ENCODE data around the gene ZNF697. TPM values are rescaled to one million over a fixed set of nuclear protein-coding genes. Genes with fewer than 3 reads are reported as not detected.
"Not testable (repeated sequence)": the region's sequence is repeated elsewhere in the genome, so short reads cannot be mapped to it uniquely, and the experiment has no call there.

Gene ZNF697
- total RNA-seq, 2 donors from 2014 or later: 9.5 to 14.8 TPM

DNA sequence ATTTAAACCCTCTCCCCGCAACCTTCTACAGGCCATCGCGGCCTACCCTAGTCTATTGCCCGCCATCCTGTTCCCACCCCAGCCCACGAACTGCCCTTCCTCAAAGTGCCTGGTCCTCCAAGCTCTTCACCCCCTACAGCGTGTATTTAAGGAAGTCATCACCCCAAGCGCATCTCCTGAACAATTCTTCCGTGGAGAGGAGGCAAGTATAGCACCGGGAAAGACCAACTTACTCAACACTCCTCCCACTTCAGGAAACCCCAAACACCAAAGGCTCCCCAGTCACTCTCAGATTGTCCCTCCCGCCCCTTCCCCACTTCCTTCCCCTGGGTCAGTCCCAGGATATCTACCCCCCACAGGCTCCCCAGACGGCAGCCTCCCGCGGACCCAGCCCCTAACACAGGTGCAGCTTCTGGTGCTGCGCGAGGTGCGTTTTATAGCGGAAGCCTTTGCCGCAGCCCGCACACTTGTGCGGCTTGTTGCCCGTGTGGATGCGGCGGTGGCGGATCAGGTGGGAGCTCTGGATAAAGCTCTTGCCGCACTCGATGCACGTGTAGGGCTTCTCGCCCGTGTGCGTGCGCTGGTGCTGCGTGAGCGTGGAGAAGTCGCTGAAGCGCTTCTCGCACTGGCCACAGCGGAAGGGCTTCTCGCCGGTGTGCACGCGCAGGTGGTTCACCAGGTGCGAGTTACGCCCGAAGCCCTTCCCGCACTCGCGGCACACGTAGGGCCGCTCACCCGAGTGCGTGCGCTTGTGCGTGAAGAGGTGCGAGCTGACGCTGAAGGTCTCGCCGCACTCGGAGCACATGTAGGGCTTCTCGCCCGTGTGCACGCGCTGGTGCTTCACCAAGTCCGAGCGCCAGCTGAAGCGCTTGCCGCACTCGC, 25.5 kb downstream of the ZNF697 start:
- TF ChIP-seq, protein P1, sequence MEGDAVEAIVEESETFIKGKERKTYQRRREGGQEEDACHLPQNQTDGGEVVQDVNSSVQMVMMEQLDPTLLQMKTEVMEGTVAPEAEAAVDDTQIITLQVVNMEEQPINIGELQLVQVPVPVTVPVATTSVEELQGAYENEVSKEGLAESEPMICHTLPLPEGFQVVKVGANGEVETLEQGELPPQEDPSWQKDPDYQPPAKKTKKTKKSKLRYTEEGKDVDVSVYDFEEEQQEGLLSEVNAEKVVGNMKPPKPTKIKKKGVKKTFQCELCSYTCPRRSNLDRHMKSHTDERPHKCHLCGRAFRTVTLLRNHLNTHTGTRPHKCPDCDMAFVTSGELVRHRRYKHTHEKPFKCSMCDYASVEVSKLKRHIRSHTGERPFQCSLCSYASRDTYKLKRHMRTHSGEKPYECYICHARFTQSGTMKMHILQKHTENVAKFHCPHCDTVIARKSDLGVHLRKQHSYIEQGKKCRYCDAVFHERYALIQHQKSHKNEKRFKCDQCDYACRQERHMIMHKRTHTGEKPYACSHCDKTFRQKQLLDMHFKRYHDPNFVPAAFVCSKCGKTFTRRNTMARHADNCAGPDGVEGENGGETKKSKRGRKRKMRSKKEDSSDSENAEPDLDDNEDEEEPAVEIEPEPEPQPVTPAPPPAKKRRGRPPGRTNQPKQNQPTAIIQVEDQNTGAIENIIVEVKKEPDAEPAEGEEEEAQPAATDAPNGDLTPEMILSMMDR (IDR thresholded peaks at IDR 0.05): no peak
- Histone ChIP-seq H3K27ac (no peak overlapping the region), H3K4me1 (peaks cover 0 to 33% of the 10 kb centered on the region in 2 donors), H3K4me3 (no peak overlapping the region), H3K36me3 (peaks cover 33% of the 10 kb centered on the region), H3K27me3 (no peaks in the 10 kb centered on the region), H3K9me3 (no peaks in the 10 kb centered on the region)
- no peak for DNase-seq (ENCODE audit: low spot score)

DNA sequence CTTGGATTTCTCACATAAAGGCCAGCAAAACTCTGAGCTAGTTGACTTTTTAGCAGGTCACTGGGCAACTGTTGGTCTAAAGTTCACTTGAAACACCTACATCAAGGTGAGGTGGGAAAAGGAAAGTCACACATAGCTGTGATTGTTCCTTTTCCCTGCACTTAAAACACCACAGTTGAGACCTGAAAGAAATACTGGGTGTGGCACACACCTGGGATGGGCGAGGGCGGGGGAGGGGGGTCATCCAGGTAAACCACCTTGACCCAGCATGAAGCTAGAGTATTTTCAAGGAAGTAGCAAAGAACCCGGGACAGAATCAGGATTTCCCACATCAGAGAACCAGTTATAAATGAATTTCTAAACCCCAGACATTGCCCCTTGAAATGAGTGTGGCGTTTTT, 26.4 kb downstream of the ZNF697 start:
- Histone ChIP-seq H3K27ac (no peak overlapping the region), H3K4me3 (no peak overlapping the region), H3K4me1 (peaks cover 0 to 32% of the 10 kb centered on the region in 2 donors), H3K9me3 (no peaks in the 10 kb centered on the region), H3K36me3 (peaks cover 33% of the 10 kb centered on the region), H3K27me3 (no peaks in the 10 kb centered on the region)
- TF ChIP-seq, protein P1 (IDR thresholded peaks at IDR 0.05): no peak
- DNase-seq (ENCODE audit: low spot score): no peak

DNA sequence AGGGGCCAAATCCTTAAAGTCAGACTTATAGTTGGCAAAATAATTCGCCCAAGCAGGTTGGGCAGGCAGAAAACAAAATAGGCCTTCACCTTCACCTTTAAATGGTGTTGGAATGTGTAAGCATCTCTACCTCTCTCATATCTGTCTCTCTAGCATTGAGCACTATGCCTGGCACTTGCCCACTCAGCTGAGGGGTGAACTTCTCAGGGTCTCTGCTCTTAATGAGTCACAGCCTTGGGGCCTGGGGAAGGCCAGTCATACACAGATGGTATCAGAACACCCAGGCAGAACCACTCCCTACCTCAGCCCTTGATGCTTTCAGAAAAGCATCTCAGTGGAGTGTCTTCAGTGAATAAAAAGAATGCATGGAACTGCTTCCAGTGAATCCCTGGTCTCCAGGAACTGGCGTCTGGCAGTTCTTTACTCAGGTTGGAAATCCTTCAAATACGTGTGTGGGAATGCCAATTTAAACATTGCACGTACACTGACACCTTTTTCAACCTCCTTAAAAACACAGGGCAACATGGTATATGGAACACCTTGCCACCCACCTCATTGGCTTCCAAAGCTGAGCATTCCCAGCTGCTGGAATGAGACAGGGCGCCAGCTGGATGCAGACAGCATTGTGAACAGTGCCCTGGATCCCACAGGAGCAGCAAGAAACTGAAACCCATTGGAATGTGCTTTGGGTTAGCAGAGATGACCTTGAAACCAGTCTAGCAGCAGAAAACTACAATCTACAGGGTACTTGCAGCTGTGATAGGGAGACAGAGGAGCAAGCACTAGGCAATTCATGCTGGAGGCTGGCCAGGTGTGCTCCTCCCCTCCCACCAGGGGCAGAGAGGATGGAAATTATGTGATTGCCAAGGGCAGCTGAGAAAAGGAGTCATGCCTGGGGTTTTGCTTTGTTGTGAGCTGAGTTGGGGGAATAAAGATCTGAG, 30.0 kb downstream of the ZNF697 start:
- Histone ChIP-seq H3K4me1 (peaks cover 0 to 25% of the 10 kb centered on the region in 2 donors), H3K9me3 (no peaks in the 10 kb centered on the region), H3K27me3 (no peaks in the 10 kb centered on the region), H3K27ac (peak overlapping the region in 1 of 2 donors; percentile 57), H3K4me3 (no peak overlapping the region), H3K36me3 (peaks cover 9% of the 10 kb centered on the region)
- TF ChIP-seq, protein P1 (IDR thresholded peaks at IDR 0.05): no peak
- DNase-seq (ENCODE audit: low spot score): no peak

DNA sequence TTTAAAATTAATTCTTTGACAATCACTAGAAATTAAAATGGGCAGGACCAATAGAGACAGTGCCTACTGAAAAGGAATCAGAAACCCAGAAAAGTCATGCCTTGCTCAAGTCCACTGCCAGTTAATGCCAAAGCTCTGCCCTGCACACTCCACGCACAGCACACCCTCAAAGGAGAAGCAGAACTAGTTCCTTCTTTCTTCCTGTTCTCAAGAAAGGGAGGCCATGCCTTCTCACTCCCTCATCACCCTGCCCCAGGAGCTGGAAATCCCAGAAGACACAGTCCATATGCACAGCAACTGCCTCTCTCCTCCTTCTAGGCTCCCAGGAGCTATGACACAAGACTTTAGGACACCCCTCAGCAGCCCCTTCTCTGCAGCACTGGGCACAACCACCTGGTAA, 31.3 kb downstream of the ZNF697 start:
- H3K36me3 ChIP-seq; DNase-seq (ENCODE audit: low spot score); H3K27ac ChIP-seq; H3K4me3 ChIP-seq; H3K9me3 ChIP-seq; H3K27me3 ChIP-seq: not testable (repeated sequence)
- peaks cover 0 to 25% of the 10 kb centered on the region in 2 donors for H3K4me1 ChIP-seq

DNA sequence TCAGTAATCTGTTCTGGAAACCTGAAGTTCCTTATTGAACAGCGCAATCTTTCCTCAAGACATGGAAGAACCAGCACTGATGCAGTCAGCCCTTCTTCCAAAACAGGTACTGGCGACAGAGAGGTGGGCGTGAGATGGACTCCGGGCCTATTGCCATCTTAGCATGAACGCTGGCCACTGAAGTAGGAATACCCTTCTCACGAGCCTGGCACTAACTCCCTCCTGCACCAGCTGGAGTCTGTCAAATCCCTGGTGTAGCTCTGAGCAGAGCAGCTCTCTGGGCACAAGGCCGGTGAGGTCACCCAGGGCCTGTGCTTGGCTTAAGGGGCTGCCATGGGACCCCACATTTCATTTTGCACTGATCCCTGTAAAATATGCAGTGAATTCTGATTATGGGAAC, 33.0 kb downstream of the ZNF697 start:
- not testable (repeated sequence) for H3K9me3 ChIP-seq; H3K27me3 ChIP-seq; H3K36me3 ChIP-seq; H3K4me3 ChIP-seq; DNase-seq (ENCODE audit: low spot score); H3K27ac ChIP-seq
- H3K4me1 ChIP-seq: peaks cover 0 to 25% of the 10 kb centered on the region in 2 donors

DNA sequence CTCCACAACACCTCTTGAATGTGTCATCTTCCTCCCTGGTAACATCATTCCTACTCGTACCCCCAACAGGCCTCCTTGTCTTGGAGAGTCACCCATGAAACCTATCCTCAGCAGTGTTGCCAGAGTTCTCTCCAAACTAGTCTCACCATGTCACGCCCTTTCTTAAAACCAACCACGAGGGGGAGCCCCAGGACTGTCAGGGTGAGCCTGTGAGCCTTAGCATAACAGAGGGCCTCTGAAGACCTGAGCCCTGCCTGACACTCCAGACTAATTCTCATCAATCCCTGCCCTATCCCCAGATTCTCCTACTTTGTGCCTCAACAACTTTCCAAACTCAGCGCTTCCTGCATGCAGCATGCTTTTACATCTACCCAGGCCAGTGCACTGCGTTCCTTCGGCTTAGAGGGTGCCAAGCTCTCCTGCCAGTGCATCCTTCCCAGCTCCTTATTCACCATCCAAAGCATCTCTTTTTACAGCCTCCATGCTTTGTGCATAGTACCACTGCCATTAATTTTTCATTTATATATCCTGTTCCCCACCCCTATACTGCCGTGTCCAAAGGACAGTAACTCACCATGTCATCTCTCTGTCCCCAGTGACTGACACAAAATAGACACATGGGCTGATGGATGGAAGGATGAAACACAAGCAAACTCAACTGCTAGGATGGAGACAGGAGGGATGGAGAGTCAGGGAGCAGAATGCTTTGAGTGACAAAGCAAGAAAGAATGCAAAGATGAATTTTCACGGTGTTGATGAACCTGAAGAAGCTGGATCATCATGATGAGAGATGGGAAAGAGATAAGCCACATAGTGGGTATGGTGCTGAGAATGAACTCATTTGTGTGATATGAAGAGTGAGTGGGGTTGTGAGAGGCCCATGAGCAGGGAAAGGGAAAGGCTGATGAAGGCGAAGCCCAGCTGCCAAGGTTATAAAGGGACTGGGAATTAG, 34.0 kb downstream of the ZNF697 start:
- no peak overlapping the region for H3K4me3 ChIP-seq
- no peaks in the 10 kb centered on the region for H3K27me3 ChIP-seq
- H3K27ac ChIP-seq: no peak overlapping the region
- H3K9me3 ChIP-seq: no peaks in the 10 kb centered on the region
- H3K36me3 ChIP-seq: no peaks in the 10 kb centered on the region
- peaks cover 0 to 25% of the 10 kb centered on the region in 2 donors for H3K4me1 ChIP-seq
- DNase-seq (ENCODE audit: low spot score): peak; percentile 88
- TF ChIP-seq, protein P1 (IDR thresholded peaks at IDR 0.05): peak; percentile 64 to 95
